Gastroesophageal sphincter (tissue), 4 donors: Measurements from ENCODE around the gene TGM3. TPM values are rescaled to one million over a fixed set of nuclear protein-coding genes. Genes with fewer than 3 reads are reported as not detected.

ENCODE experiments used
- ATAC-seq: fragments of 150-250 bp; one replicate; pipeline ENCODE4 v1.9.1; 2016; ENCODE audit warnings: mild to moderate bottlenecking, moderate library complexity
- H3K27ac ChIP-seq, 4 donors: fragments of 200-600 bp; sonication (generic) in 3 of 4; 1 replicate in 3 of 4; 2 replicates in 1 of 4; pipeline ENCODE4 v1.5.1; 2016 to 2019
- H3K27me3 ChIP-seq: fragments of 200-600 bp; sonication (generic); one replicate; pipeline ENCODE4 v1.5.1; 2019
- H3K36me3 ChIP-seq, 2 donors: fragments of 200-600 bp; sonication (generic); one replicate each; pipeline ENCODE4 v1.5.1; 2019; ENCODE audit warnings: control low read depth in 1 of 2
- H3K4me1 ChIP-seq, 3 donors: fragments of 200-600 bp; sonication (generic); 1 replicate in 2 of 3; 2 replicates in 1 of 3; pipeline ENCODE4 v1.5.1; 2016 to 2019; ENCODE audit warnings: control low read depth in 2 of 3
- H3K4me3 ChIP-seq, 2 donors: fragments of 200-600 bp; sonication (generic); one replicate each; pipeline ENCODE4 v1.5.1; 2019; ENCODE audit warnings: mild to moderate bottlenecking in 1 of 2, moderate library complexity in 1 of 2
- H3K9me3 ChIP-seq, 3 donors: fragments of 200-600 bp; sonication (generic); one replicate each; pipeline ENCODE4 v1.5.1; 2017 to 2019; ENCODE audit warnings: control low read depth in 2 of 3
- EP300 ChIP-seq: sonication (generic); formaldehyde crosslinking; IDR thresholded peaks from one replicate; pipeline ENCODE4 v1.6.1; 2017; ENCODE audit warnings: antibody characterized with exemption, mild to moderate bottlenecking
- POLR2A ChIP-seq, 2 donors: fragments of 450-650 bp; IDR thresholded peaks; one replicate each; pipeline ENCODE4 v1.6.1; 2017; ENCODE audit warnings: antibody characterized with exemption in 2 of 2, mild to moderate bottlenecking in 2 of 2, moderate library complexity in 1 of 2
- POLR2AphosphoS5 ChIP-seq: sonication (generic); formaldehyde crosslinking; IDR thresholded peaks from one replicate; pipeline ENCODE4 v1.6.1; 2017; ENCODE audit warnings: antibody characterized with exemption
- WGBS, 2 donors: methylation state at CpG; one replicate each; pipeline ENCODE4 v1.1.5; 2018; ENCODE audit warnings: low coverage in 1 of 2; 5-methylcytosine and 5-hydroxymethylcytosine counted together
- total RNA-seq, 4 donors: library from RNA; depleted of rRNA; stranded (reverse); fragments of >200 nt; gene quantifications; one replicate each; pipeline ENCODE4 v1.1.0, GENCODE V29; 2016
- TF ChIP-seq, protein P1 (sequence below), 4 experiments: fragments of 200-600 bp in 2 of 4; fragments of 450-650 bp in 2 of 4; sonication (generic) in 1 of 4; IDR thresholded peaks; one replicate each; pipeline ENCODE4 v1.5.1; 2017 to 2019; ENCODE audit warnings: antibody characterized with exemption in 4 of 4, mild to moderate bottlenecking in 2 of 4, moderate library complexity in 2 of 4

The TGM3 gene
- total RNA-seq, 4 donors from 2014 or later: 1.1 to 46.7 (median 4.1) TPM

DNA sequence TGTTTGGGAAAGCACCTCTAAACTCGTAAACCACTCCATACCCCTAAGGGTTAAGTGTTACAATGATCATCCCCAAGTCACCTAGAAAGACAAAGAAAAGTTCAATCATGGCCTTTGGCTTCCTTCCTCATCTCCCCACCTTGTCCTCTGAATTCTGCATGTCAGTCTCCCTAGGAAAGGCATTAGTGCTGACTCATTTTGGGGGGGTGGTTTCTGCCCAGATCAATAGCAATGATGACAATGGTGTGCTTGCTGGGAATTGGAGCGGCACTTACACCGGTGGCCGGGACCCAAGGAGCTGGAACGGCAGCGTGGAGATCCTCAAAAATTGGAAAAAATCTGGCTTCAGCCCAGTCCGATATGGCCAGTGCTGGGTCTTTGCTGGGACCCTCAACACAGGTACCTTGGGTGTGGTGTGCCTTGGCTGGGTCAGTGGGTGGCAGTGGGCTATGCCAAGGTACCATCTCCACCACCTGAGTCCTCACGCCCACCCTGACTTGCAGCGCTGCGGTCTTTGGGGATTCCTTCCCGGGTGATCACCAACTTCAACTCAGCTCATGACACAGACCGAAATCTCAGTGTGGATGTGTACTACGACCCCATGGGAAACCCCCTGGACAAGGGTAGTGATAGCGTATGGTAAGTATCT is 21.2 kb downstream of the TGM3 start:
- H3K4me1 ChIP-seq: no peaks in the 10 kb centered on the region
- no peak overlapping the region for H3K4me3 ChIP-seq
- peaks cover 0 to 4% (median 0%) of the 10 kb centered on the region in 3 donors for H3K9me3 ChIP-seq
- TF ChIP-seq, protein P1, sequence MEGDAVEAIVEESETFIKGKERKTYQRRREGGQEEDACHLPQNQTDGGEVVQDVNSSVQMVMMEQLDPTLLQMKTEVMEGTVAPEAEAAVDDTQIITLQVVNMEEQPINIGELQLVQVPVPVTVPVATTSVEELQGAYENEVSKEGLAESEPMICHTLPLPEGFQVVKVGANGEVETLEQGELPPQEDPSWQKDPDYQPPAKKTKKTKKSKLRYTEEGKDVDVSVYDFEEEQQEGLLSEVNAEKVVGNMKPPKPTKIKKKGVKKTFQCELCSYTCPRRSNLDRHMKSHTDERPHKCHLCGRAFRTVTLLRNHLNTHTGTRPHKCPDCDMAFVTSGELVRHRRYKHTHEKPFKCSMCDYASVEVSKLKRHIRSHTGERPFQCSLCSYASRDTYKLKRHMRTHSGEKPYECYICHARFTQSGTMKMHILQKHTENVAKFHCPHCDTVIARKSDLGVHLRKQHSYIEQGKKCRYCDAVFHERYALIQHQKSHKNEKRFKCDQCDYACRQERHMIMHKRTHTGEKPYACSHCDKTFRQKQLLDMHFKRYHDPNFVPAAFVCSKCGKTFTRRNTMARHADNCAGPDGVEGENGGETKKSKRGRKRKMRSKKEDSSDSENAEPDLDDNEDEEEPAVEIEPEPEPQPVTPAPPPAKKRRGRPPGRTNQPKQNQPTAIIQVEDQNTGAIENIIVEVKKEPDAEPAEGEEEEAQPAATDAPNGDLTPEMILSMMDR (IDR thresholded peaks at IDR 0.05): no peak
- no peak for TF ChIP-seq EP300
- no peak for TF ChIP-seq POLR2A (IDR thresholded peaks at IDR 0.05)
- no peak for TF ChIP-seq POLR2AphosphoS5
- no peaks in the 10 kb centered on the region for H3K36me3 ChIP-seq
- H3K27me3 ChIP-seq: no peaks in the 10 kb centered on the region
- WGBS, 2 donors: 40 to 87% methylated on average over 1 to 4 of the region's 14 CpGs
- ATAC-seq: no peak
- H3K27ac ChIP-seq: no peak overlapping the region

DNA sequence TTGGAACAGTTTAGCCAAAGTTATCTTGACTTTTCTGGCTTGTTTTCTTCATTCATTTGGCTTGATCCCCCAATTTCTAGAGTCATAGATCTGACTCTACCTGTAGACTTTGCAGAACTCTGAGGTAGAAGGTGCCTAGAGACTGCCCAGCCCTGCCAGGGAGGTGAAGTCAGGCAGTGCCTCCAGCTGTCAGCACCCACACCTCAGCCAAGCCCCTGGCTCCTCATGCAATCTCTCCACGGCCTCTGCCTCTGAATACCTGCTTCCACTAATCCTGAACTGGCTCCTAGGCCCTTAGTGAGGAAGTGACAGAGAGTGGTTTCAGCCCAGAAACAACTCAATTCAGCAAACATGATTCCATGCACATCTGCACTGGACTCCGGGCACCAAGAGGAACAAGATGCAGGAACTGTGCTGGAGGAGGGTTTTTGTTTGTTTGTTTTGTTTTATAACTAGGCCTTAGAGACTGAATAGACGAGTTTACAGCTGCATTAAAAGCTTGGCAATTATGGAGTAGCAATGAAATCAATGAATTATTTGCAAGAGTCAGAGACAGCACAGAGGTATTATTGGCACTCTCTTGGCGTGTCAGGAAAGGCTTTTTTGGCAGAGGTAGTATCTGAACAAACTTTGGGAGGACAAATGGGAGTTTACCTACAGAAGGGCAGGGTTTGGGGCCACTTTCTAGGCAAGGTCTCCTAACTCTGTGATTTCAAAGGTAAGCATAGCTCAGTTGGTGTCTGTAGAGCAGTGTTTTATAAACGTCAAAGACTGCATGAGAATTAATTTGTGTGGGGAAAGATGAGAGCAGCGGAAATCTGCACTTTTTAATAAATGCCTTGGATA is 25.2 kb downstream of the TGM3 start:
- TF ChIP-seq POLR2A (IDR thresholded peaks at IDR 0.05) (no peak), EP300 (no peak), POLR2AphosphoS5 (no peak)
- TF ChIP-seq, protein P1 (IDR thresholded peaks at IDR 0.05): no peak
- Histone ChIP-seq H3K36me3 (no peaks in the 10 kb centered on the region), H3K4me3 (no peak overlapping the region), H3K27me3 (peaks cover 8% of the 10 kb centered on the region), H3K27ac (no peak overlapping the region), H3K4me1 (no peaks in the 10 kb centered on the region), H3K9me3 (peaks cover 0 to 4% (median 0%) of the 10 kb centered on the region in 3 donors)
- 47 to 48% methylated on average over 5 to 6 of the region's 6 CpGs for WGBS, 2 donors
- no peak for ATAC-seq

DNA sequence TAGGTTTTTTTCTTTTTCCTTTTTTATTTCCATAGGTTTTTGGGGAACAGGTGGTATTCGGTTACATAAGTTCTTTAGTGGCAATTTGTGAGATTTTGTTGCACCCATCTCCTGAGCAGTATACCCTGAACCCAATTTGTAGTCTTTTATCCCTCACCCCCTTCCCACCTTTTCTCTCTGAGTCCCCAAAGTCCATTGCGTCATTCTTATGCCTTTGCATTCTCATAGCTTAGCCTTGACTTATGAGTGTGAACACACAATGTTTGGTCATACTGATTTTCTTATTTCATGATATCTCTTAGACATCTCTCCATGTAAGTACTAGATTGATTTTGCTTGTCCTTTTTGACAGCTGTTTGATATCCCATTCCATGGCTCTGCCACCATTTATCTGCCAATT is 27.2 kb downstream of the TGM3 start:
- Histone ChIP-seq H3K36me3 (no peaks in the 10 kb centered on the region), H3K4me3 (no peak overlapping the region), H3K4me1 (no peaks in the 10 kb centered on the region), H3K27me3 (peaks cover 16% of the 10 kb centered on the region), H3K27ac (no peak overlapping the region), H3K9me3 (peaks cover 0 to 4% (median 0%) of the 10 kb centered on the region in 3 donors)
- TF ChIP-seq, protein P1 (IDR thresholded peaks at IDR 0.05): no peak
- TF ChIP-seq POLR2A (IDR thresholded peaks at IDR 0.05): no peak
- WGBS, 2 donors: 78 to 84% methylated on average over 2 of the region's 2 CpGs
- ATAC-seq: no peak

DNA sequence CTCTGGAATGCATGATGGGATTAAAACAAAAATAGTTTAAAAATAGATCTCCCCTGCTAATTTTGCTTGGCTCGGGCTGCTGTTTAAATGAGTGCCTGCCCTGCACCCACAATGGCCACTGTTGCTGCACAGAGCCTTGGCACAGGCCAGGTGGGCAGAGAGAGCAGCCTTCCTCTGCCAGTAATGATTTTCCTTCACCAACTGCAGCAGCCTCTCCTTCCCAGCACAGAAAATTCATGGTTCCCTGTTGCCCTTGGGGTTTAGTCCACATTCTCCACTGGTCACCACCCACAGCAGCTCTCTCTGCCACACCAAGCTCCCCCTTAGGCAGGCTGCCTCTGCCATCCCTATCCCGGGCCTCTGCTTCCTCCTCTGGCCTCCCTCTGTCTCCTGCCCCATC is 30.2 kb downstream of the TGM3 start:
- WGBS, 2 donors: 33 to 83% methylated on average over 1 of the region's 2 CpGs
- TF ChIP-seq, protein P1 (IDR thresholded peaks at IDR 0.05): no peak
- TF ChIP-seq POLR2AphosphoS5: no peak
- TF ChIP-seq EP300: no peak
- no peak for TF ChIP-seq POLR2A (IDR thresholded peaks at IDR 0.05)
- Histone ChIP-seq H3K4me3 (no peak overlapping the region), H3K9me3 (no peaks in the 10 kb centered on the region), H3K36me3 (no peaks in the 10 kb centered on the region), H3K4me1 (no peaks in the 10 kb centered on the region), H3K27ac (no peak overlapping the region), H3K27me3 (peaks cover 24% of the 10 kb centered on the region)
- no peak for ATAC-seq
